ENCODE data around the gene PAX5. TPM values are rescaled to one million over a fixed set of nuclear protein-coding genes. Genes with fewer than 3 reads are reported as not detected.
"Not testable (repeated sequence)": the region's sequence is repeated elsewhere in the genome, so short reads cannot be mapped to it uniquely, and the experiment has no call there.

PAX5 gene
- total and polyA plus RNA-seq, 4 donors: 0.08 to 2.3 (median 0.40) TPM

GRCh38 chr9:37061768-37062167 is 27.7 kb upstream of the PAX5 start:
- H3K9ac ChIP-seq (ENCODE audit: insufficient read depth in 1 of 2, low read length in 2 of 2): no peak overlapping the region
- TF ChIP-seq CTCF (IDR thresholded peaks at IDR 0.05; ENCODE audit: control extremely low read depth, extremely low read depth): no peak
- DNase-seq: no peak
- no peaks in the 10 kb centered on the region for H3K9me3 ChIP-seq (ENCODE audit: control insufficient read depth in 4 of 4, insufficient read depth in 3 of 4, low read length in 3 of 4)
- H3K27me3 ChIP-seq (ENCODE audit: control insufficient read depth in 3 of 3, insufficient read depth in 3 of 3, low read length in 2 of 3): peaks cover 0 to 36% (median 5%) of the 10 kb centered on the region in 3 donors
- H3K4me3 ChIP-seq: no peak overlapping the region
- H3K4me1 ChIP-seq (ENCODE audit: control insufficient read depth in 5 of 5, insufficient read depth in 5 of 5, low read length in 5 of 5): no peaks in the 10 kb centered on the region
- no peaks in the 10 kb centered on the region for H3K36me3 ChIP-seq (ENCODE audit: control insufficient read depth in 4 of 4, insufficient read depth in 4 of 4, low read length in 4 of 4)
- 38 to 62% methylated on average over 2 of the region's 2 CpGs for WGBS, 2 donors
- no peak overlapping the region for H3K27ac ChIP-seq (ENCODE audit: low read depth in 1 of 2, low read length in 1 of 2)
- no peak for ATAC-seq (ENCODE audit: insufficient read depth, low FRiP score)

DNA sequence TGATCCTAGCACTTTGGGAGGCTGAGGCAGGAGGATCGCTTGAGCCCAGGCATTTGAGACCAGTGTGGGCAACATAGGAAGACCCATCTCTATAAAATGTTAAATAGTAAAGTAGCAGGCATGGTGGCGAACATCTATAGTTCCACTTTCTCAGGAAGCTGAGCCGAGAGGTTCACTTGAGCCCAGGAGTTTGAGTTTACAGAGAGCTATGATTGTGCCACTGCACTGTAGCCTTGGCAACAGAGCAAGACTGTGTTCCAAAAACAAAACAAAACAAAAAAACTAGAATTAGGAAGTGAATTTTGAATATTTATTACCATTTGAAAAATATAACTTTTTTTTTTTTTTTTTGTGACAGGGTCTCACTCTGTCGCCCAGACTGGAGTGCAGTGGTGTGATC is 26.8 kb upstream of the PAX5 start:
- no peak overlapping the region for H3K27ac ChIP-seq (ENCODE audit: low read depth in 1 of 2, low read length in 1 of 2)
- no peaks in the 10 kb centered on the region for H3K4me1 ChIP-seq (ENCODE audit: control insufficient read depth in 5 of 5, insufficient read depth in 5 of 5, low read length in 5 of 5)
- no peaks in the 10 kb centered on the region for H3K9me3 ChIP-seq (ENCODE audit: control insufficient read depth in 4 of 4, insufficient read depth in 3 of 4, low read length in 3 of 4)
- H3K27me3 ChIP-seq (ENCODE audit: control insufficient read depth in 3 of 3, insufficient read depth in 3 of 3, low read length in 2 of 3): peaks cover 0 to 37% (median 0%) of the 10 kb centered on the region in 3 donors
- no peak for TF ChIP-seq CTCF (IDR thresholded peaks at IDR 0.05; ENCODE audit: control extremely low read depth, extremely low read depth)
- DNase-seq: no peak
- no peak overlapping the region for H3K4me3 ChIP-seq
- no peaks in the 10 kb centered on the region for H3K36me3 ChIP-seq (ENCODE audit: control insufficient read depth in 4 of 4, insufficient read depth in 4 of 4, low read length in 4 of 4)
- no peak overlapping the region for H3K9ac ChIP-seq (ENCODE audit: insufficient read depth in 1 of 2, low read length in 2 of 2)
- WGBS, 2 donors: 80 to 92% methylated on average over 4 of the region's 4 CpGs
- no peak for ATAC-seq (ENCODE audit: insufficient read depth, low FRiP score)

DNA sequence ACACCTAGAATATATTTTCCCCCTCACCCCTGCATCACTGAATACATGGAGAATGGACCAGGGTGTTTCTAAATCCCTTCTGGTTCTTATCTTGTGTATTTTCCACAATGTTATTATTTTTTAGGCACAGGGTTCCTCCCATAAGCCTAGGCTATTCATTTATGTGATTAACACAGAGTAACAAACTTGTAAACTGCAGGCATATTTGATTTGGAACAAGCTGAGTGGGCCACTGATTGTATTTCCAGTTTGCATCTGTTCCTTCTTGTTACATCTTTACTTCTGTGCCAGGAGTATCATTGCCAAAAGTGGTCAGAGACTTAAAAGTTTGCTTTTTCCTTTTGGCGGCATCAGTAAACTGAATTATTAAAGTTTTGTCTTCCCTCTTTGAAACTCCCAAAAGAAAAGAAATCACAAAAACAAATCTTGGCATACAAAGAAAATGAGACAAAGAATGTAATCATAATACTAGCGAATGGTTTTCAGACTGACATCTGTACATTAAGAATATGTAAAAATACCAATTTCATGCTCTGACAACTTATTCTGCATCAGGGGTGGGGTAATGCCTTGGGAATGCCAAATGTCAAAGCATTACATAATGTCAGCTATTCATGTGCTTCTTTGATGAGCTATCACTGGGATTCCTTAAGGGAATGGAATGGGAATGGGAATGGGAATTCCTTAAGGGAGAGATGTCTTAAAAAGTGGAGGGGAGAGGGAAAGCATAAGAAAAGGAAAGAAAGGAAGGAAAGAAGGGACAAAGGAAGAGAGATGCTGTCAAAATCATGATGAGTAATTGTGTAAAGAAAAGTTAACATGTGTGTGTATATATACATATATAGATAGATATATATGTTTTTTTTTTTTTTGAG is 22.2 kb upstream of the PAX5 start:
- peaks cover 4 to 47% (median 6%) of the 10 kb centered on the region in 3 donors for H3K27me3 ChIP-seq (ENCODE audit: control insufficient read depth in 3 of 3, insufficient read depth in 3 of 3, low read length in 2 of 3)
- 92 to 94% methylated on average over 2 of the region's 2 CpGs for WGBS, 2 donors

DNA sequence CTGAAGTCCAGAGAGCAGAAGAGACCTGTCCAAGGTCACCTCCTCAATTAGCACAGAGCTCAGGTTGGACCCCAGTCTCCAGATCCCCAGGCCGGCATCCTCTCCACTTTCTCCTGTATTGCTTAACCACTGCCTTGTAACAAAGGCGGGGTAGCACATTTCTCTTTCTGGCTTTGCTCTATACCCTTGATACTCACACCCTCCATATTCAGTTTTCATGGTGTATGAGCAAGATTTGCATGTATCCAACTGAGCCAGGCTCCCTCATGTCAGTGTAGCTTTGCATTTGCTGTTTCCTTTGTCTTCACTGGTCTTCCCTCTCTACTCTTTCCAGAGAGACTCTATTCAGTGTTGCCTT is 20.3 kb upstream of the PAX5 start:
- not testable (repeated sequence) for DNase-seq; H3K36me3 ChIP-seq (ENCODE audit: control insufficient read depth in 4 of 4, insufficient read depth in 4 of 4, low read length in 4 of 4); ATAC-seq (ENCODE audit: insufficient read depth, low FRiP score); H3K4me3 ChIP-seq; H3K4me1 ChIP-seq (ENCODE audit: control insufficient read depth in 5 of 5, insufficient read depth in 5 of 5, low read length in 5 of 5); H3K9me3 ChIP-seq (ENCODE audit: control insufficient read depth in 4 of 4, insufficient read depth in 3 of 4, low read length in 3 of 4); H3K9ac ChIP-seq (ENCODE audit: insufficient read depth in 1 of 2, low read length in 2 of 2); H3K27ac ChIP-seq (ENCODE audit: low read depth in 1 of 2, low read length in 1 of 2)
- H3K27me3 ChIP-seq (ENCODE audit: control insufficient read depth in 3 of 3, insufficient read depth in 3 of 3, low read length in 2 of 3): peaks cover 4 to 65% (median 10%) of the 10 kb centered on the region in 3 donors
- 33 to 44% methylated on average over 2 of the region's 2 CpGs for WGBS, 2 donors

More for the DNA sequence above, 22.2 kb upstream of the PAX5 start:
- H3K9me3 ChIP-seq (ENCODE audit: control insufficient read depth in 4 of 4, insufficient read depth in 3 of 4, low read length in 3 of 4): peaks cover 0 to 1% (median 0%) of the 10 kb centered on the region in 4 donors
- no peaks in the 10 kb centered on the region for H3K36me3 ChIP-seq (ENCODE audit: control insufficient read depth in 4 of 4, insufficient read depth in 4 of 4, low read length in 4 of 4)
- no peak for TF ChIP-seq CTCF (IDR thresholded peaks at IDR 0.05; ENCODE audit: control extremely low read depth, extremely low read depth)
- H3K4me3 ChIP-seq: no peak overlapping the region
- no peak overlapping the region for H3K9ac ChIP-seq (ENCODE audit: insufficient read depth in 1 of 2, low read length in 2 of 2)
- ATAC-seq (ENCODE audit: insufficient read depth, low FRiP score) (no peak), DNase-seq (no peak)
- H3K4me1 ChIP-seq (ENCODE audit: control insufficient read depth in 5 of 5, insufficient read depth in 5 of 5, low read length in 5 of 5): no peaks in the 10 kb centered on the region
- no peak overlapping the region for H3K27ac ChIP-seq (ENCODE audit: low read depth in 1 of 2, low read length in 1 of 2)
